IgD-negative memory B cell (primary cell): ENCODE data around the gene ZYG11B. TPM values are rescaled to one million over a fixed set of nuclear protein-coding genes. Genes with fewer than 3 reads are reported as not detected.
"Not testable (repeated sequence)": the region's sequence is repeated elsewhere in the genome, so short reads cannot be mapped to it uniquely, and the experiment has no call there.

Experiments used
- H3K27ac Mint-ChIP-seq, 3 donors: one replicate each; pipeline ENCODE4 v1.8.0; 2020 to 2022; ENCODE audit warnings: mild to moderate bottlenecking in 3 of 3, mixed read lengths in 3 of 3, moderate library complexity in 1 of 3
- H3K27me3 Mint-ChIP-seq: one replicate; pipeline ENCODE4 v1.8.0; 2021; ENCODE audit warnings: mixed read lengths
- H3K36me3 Mint-ChIP-seq: one replicate; pipeline ENCODE4 v1.8.0; 2020; ENCODE audit warnings: mild to moderate bottlenecking, mixed read lengths
- H3K4me1 Mint-ChIP-seq, 3 donors: one replicate each; pipeline ENCODE4 v1.8.0; 2020 to 2022; ENCODE audit warnings: mixed read lengths in 3 of 3, mild to moderate bottlenecking in 1 of 3
- H3K4me3 Mint-ChIP-seq, 4 donors: one replicate each; pipeline ENCODE4 v1.8.0; 2020 to 2022; ENCODE audit warnings: mild to moderate bottlenecking in 4 of 4, mixed read lengths in 4 of 4, moderate library complexity in 3 of 4
- H3K9me3 Mint-ChIP-seq, 3 donors: one replicate each; pipeline ENCODE4 v1.8.0; 2020 to 2021; ENCODE audit warnings: mixed read lengths in 3 of 3, mild to moderate bottlenecking in 1 of 3
- polyA plus RNA-seq: library from polyadenylated mRNA; unstranded; fragments of 300-500 nt; fragmentation: Illumina TruSeq; gene quantifications from one replicate; pipeline ENCODE4 v1.2.3, GENCODE V29; 2021

ZYG11B gene
- polyA plus RNA-seq, 1 donor from 2014 or later: 11.8 TPM

DNA sequence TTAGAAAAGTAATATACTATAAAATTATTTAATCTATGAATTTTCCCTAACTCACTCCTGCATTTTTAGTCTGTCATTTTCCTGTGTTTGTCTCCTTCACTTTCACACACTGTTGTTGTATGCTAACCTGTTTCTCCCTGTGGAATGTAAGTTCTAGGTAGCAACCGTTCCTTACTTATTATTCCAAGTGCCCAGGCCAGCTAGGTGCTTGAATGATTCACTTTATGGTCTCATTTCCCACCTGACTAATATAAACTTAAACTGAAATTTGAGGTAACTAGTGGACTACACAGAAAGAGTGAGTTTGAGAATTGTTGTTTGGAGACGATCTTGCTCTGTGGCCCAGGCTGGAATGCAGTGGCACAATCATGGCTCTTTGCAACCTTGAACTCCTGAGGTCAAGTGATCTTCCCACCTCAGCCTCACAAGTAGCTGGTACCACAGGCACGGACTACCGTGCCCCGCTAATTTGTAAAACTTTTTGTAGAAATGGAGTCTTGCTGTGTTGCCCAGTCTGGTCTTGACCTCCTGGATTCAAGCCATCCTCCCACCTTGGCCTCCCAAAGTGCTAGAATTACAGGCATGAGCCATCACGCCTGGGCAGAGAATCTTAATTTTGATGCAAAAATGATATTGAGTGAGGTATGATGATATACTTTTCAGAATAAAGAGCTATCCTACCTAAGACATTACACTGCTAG, 1.9 kb downstream of the ZYG11B start:
- Mint-ChIP-seq H3K27me3 (peaks cover 5% of the 10 kb centered on the region), H3K27ac (peak overlapping the region in 2 of 3 donors; percentile 11 to 41), H3K36me3 (peaks cover 4% of the 10 kb centered on the region), H3K4me1 (peaks cover 8 to 33% (median 23%) of the 10 kb centered on the region in 3 donors), H3K4me3 (peak overlapping the region in 3 of 4 donors; percentile 52 to 91 (median 73)), H3K9me3 (no peaks in the 10 kb centered on the region)

GRCh38 chr1:52733368-52733767, 7.1 kb downstream of the ZYG11B start:
- Mint-ChIP-seq H3K9me3 (no peaks in the 10 kb centered on the region), H3K36me3 (peaks cover 1% of the 10 kb centered on the region), H3K4me3 (no peak overlapping the region), H3K27me3 (no peaks in the 10 kb centered on the region), H3K27ac (no peak overlapping the region), H3K4me1 (peaks cover 12 to 17% (median 13%) of the 10 kb centered on the region in 3 donors)

- H3K4me1 Mint-ChIP-seq: peaks cover 12 to 19% (median 16%) of the 10 kb centered on the region in 3 donors
- not testable (repeated sequence) for H3K9me3 Mint-ChIP-seq, H3K27me3 Mint-ChIP-seq, H3K4me3 Mint-ChIP-seq, H3K36me3 Mint-ChIP-seq, H3K27ac Mint-ChIP-seq
Observed at GRCh38 chr1:52735371-52735770, 9.1 kb downstream of the ZYG11B start.

DNA sequence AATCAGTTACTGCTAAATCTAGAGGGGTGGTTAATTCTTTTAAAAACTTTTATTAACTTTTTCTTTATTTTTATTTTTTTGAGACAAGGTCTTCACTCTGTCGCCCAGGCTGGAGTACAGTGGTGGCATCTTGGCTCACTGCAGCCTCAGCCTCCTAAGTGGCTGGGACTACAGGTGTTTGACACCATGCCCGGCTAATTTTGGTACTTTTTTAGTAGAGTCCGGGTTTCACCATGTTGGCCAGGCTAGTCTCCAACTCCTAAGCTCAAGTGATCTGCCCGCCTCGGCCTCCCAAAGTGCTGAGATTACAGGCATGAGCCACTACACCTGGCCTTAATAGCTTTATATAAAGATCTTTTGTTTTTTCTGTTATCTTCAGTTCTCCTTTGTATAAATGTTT, 11.9 kb downstream of the ZYG11B start:
- Mint-ChIP-seq H3K9me3 (no peaks in the 10 kb centered on the region), H3K36me3 (peaks cover 6% of the 10 kb centered on the region), H3K27ac (no peak overlapping the region), H3K27me3 (no peaks in the 10 kb centered on the region), H3K4me1 (peaks cover 14 to 22% (median 16%) of the 10 kb centered on the region in 3 donors), H3K4me3 (no peak overlapping the region)

DNA sequence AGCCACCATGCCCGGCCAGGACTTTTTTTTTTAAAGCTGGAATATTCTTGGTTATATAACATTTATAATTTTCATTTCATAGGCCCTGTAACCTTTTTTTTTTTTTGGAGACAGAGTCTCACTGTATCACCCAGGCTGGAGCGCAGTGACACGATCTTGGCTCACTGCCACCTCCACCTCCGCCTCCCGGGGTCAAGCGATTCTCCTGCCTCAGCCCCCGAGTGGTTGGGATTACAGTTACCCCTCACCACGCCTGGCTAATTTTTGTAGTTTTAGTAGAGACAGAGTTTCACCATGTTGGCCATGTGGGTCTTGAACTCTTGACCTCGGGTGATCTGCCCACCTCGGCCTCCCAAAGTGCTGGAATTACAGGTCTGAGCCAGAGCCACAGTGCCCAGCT, 12.6 kb downstream of the ZYG11B start:
- Mint-ChIP-seq H3K36me3 (peaks cover 6% of the 10 kb centered on the region), H3K4me1 (peaks cover 13 to 22% (median 14%) of the 10 kb centered on the region in 3 donors), H3K9me3 (no peaks in the 10 kb centered on the region)

GRCh38 chr1:52739699-52740467, 13.6 kb downstream of the ZYG11B start:
- Mint-ChIP-seq H3K27me3 (no peaks in the 10 kb centered on the region), H3K36me3 (peaks cover 6% of the 10 kb centered on the region), H3K27ac (no peak overlapping the region), H3K4me1 (peaks cover 13 to 22% (median 15%) of the 10 kb centered on the region in 3 donors), H3K9me3 (no peaks in the 10 kb centered on the region), H3K4me3 (peak overlapping the region in 1 of 4 donors; percentile 45)

More for the DNA sequence above, 12.6 kb downstream of the ZYG11B start:
- Mint-ChIP-seq H3K4me3 (no peak overlapping the region), H3K27me3 (no peaks in the 10 kb centered on the region), H3K27ac (no peak overlapping the region)

DNA sequence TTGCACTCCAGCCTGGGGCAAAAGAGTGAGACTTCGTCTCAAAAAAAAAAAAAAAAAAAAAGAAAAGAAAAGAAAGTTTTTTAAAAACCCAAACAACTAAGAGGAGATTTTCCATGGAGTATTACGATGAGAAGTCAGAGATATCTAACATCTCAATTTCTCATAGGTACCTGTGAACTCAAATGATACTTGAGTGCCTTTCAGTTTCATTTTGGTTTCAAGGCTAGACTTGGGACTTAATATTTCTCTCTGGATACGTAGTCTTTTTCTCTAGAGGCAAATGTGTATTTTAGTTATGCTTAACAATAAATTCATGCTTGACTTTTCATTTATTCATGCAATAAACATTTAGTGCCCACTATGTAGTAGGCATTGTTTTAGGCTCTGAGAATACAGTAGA, 15.0 kb downstream of the ZYG11B start:
- Mint-ChIP-seq H3K4me3 (no peak overlapping the region), H3K9me3 (no peaks in the 10 kb centered on the region), H3K4me1 (peaks cover 15 to 22% (median 17%) of the 10 kb centered on the region in 3 donors), H3K36me3 (peaks cover 9% of the 10 kb centered on the region), H3K27me3 (no peaks in the 10 kb centered on the region), H3K27ac (no peak overlapping the region)

GRCh38 chr1:52746189-52746588, 19.9 kb downstream of the ZYG11B start:
- H3K4me1 Mint-ChIP-seq: peaks cover 10 to 15% (median 12%) of the 10 kb centered on the region in 3 donors
- H3K36me3 Mint-ChIP-seq: peaks cover 9% of the 10 kb centered on the region
- no peaks in the 10 kb centered on the region for H3K9me3 Mint-ChIP-seq
- no peaks in the 10 kb centered on the region for H3K27me3 Mint-ChIP-seq
- H3K4me3 Mint-ChIP-seq: no peak overlapping the region
- H3K27ac Mint-ChIP-seq: no peak overlapping the region

- Mint-ChIP-seq H3K9me3 (no peaks in the 10 kb centered on the region), H3K27ac (no peak overlapping the region), H3K27me3 (no peaks in the 10 kb centered on the region), H3K36me3 (peaks cover 4% of the 10 kb centered on the region), H3K4me1 (peaks cover 5 to 18% (median 8%) of the 10 kb centered on the region in 3 donors), H3K4me3 (no peak overlapping the region)
Observed at GRCh38 chr1:52747450-52747849, 21.2 kb downstream of the ZYG11B start.

- H3K27me3 Mint-ChIP-seq: no peaks in the 10 kb centered on the region
- H3K4me1 Mint-ChIP-seq: peaks cover 5 to 20% (median 8%) of the 10 kb centered on the region in 3 donors
- no peak overlapping the region for H3K4me3 Mint-ChIP-seq
- no peaks in the 10 kb centered on the region for H3K9me3 Mint-ChIP-seq
- H3K36me3 Mint-ChIP-seq: peaks cover 5% of the 10 kb centered on the region
- H3K27ac Mint-ChIP-seq: no peak overlapping the region
Observed at GRCh38 chr1:52748119-52748518, 21.9 kb downstream of the ZYG11B start.

- not testable (repeated sequence) for H3K9me3 Mint-ChIP-seq, H3K36me3 Mint-ChIP-seq, H3K4me3 Mint-ChIP-seq, H3K27ac Mint-ChIP-seq, H3K27me3 Mint-ChIP-seq
- H3K4me1 Mint-ChIP-seq: peaks cover 5 to 19% (median 8%) of the 10 kb centered on the region in 3 donors
Observed at GRCh38 chr1:52749496-52749895, 23.2 kb downstream of the ZYG11B start.

DNA sequence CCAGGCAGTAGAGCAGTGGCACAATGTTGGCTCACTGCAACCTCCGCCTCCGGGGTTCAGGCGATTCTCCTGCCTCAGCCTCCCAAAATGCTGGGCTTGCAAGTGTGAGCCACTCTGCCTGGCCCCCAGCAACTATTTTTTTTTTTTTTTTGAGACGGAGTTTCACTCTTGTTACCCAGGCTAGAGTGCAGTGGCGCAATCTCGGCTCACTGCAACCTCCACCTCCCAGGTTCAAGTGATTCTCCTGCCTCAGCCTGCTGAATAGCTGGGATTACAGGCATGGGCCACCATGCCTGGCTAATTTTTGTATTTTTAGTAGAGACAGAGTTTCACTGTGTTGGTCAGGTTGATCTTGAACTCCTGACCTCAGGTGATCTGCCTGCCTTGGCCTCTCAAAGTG, 23.9 kb downstream of the ZYG11B start:
- peaks cover 5 to 18% (median 6%) of the 10 kb centered on the region in 3 donors for H3K4me1 Mint-ChIP-seq
- not testable (repeated sequence) for H3K27ac Mint-ChIP-seq, H3K4me3 Mint-ChIP-seq, H3K9me3 Mint-ChIP-seq, H3K27me3 Mint-ChIP-seq, H3K36me3 Mint-ChIP-seq

DNA sequence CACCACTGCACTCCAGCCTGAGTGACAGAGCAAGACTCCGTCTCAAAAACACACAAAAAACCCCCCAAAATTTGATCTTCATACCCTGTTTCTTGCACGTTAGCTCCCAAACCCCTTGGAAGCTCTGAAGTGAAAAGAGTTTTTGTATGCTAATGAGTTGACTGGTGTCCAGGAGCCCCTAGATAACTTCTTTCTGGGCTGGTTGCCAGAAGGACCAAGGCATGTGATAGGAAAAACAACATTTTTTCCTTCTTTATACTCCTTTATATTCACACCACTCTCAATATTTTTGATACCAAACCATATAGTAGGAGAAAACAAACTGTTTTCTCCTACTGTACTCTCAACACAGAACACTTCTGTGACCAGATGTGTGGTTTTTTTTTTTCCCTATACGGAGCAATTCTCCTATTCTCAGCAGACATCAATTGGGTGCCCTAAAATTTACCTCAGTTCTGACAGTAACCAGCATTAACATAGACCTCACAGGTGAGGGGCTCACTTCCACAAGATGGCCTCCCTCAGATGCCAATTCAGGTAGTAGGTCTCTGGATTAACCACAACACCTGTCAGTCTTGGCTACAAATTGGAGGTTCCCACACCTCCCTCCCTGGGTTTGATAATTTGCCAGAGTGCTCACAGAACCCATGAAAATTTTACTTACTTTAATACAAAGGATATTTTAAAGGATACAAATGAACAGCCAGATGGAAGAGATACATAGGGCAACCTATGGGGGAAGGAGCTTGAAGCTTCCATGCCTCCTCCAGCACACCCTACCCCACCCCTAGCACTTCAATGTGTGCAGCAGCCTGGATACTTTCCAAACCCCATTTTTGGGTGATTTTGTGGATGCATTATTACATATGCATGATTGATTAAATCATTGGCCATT, 25.6 kb downstream of the ZYG11B start:
- Mint-ChIP-seq H3K4me3 (no peak overlapping the region), H3K36me3 (peaks cover 2% of the 10 kb centered on the region), H3K9me3 (no peaks in the 10 kb centered on the region), H3K27ac (no peak overlapping the region), H3K27me3 (no peaks in the 10 kb centered on the region), H3K4me1 (peaks cover 2 to 15% (median 9%) of the 10 kb centered on the region in 3 donors)

DNA sequence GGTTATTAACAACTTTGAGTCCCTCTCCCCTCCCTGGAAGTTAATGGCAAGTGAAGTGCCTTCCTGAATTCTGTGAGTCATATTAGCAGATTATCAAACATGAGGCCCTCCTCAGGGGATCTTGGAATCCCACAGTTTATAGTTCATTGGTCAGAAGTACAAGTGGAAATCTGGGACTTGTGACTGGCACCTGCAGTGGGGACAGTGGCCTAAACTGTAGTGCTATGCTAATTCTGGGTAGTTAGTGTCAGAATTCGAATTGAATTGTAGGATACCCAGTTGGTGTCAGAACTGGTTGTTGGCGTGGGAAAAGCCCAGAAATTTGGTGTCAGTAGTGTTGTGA, 26.2 kb downstream of the ZYG11B start:
- no peaks in the 10 kb centered on the region for H3K9me3 Mint-ChIP-seq
- H3K36me3 Mint-ChIP-seq: peaks cover 2% of the 10 kb centered on the region
- H3K4me1 Mint-ChIP-seq: peaks cover 1 to 13% (median 9%) of the 10 kb centered on the region in 3 donors
- H3K4me3 Mint-ChIP-seq: no peak overlapping the region
- no peak overlapping the region for H3K27ac Mint-ChIP-seq
- H3K27me3 Mint-ChIP-seq: no peaks in the 10 kb centered on the region

- Mint-ChIP-seq H3K27ac (no peak overlapping the region), H3K27me3 (no peaks in the 10 kb centered on the region), H3K36me3 (peaks cover 3% of the 10 kb centered on the region), H3K4me3 (no peak overlapping the region), H3K9me3 (no peaks in the 10 kb centered on the region), H3K4me1 (peaks cover 0 to 10% (median 9%) of the 10 kb centered on the region in 3 donors)
Observed at GRCh38 chr1:52753169-52753568, 26.9 kb downstream of the ZYG11B start.
